ENCODE measurements around the gene NTM.

NTM gene

GRCh38 chr11:132137289-132137980 is 767.0 kb downstream of the NTM start:
- DNase-seq, result no peak

DNA sequence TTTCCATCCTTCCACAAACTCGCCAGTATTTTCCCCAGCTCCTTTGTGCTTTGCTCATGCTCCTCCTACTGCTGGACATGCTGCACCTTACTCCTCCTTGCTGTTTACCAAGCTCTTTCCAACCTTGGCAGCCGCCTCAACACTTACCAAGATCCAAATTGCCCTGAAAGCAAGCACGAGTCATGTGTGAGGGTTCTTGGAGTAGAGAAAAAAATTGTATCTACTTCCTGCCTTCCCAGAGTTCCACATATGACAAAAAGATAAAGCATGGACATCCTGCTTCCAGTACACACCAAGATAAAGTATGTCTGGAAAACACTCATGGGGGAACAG is 767.5 kb downstream of the NTM start:
- DNase-seq, result no peak

GRCh38 chr11:132139181-132139580 is 768.8 kb downstream of the NTM start:
- no peak for DNase-seq

- DNase-seq, result no peak
These were observed 769.6 kb downstream of the NTM start for GRCh38 chr11:132140056-132140455.

DNA sequence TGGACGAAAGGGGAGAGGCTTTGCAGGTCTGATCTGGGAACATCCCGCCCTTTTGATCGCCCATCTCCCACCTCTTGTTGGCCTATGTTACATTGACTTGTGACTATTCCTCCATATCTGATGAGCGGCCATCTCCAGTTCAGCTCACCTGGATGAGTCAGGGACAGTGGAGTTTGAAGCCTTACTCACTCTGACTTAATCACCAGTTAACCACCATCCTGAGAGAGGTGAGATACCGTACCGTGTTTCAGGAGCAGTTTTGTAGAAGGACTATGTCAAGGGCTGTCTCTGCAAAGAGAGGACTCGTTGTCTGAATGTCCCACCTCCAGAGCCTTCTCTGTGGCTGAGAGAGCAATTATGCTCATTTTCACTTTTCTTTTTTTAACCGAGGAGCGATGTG is 771.7 kb downstream of the NTM start:
- no peak for DNase-seq

DNA sequence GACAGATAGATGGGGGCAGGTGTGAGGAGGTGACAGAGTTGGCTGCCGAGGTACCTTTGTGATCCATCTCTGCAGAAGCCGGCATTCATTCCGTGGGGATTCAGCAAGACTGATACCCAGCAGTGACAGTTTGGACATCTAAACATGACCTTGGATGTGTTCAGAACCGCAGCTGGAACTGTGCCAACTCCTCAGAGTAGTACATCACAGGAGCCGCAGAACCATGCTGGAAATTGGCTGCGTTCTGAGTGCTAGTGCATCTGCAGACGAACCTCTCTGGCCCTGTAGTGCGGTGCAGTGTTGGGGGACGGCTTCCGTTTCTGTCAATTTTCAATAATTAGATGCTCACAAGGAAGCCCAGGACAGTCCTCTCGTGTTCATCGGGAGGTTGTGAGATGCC is 772.1 kb downstream of the NTM start:
- no peak for DNase-seq

- no peak for DNase-seq
These were observed 777.0 kb downstream of the NTM start for GRCh38 chr11:132147464-132147863.

GRCh38 chr11:132154781-132155180 is 784.4 kb downstream of the NTM start:
- no peak for DNase-seq

- DNase-seq, result no peak
These were observed 787.7 kb downstream of the NTM start for GRCh38 chr11:132158091-132158490.

DNA sequence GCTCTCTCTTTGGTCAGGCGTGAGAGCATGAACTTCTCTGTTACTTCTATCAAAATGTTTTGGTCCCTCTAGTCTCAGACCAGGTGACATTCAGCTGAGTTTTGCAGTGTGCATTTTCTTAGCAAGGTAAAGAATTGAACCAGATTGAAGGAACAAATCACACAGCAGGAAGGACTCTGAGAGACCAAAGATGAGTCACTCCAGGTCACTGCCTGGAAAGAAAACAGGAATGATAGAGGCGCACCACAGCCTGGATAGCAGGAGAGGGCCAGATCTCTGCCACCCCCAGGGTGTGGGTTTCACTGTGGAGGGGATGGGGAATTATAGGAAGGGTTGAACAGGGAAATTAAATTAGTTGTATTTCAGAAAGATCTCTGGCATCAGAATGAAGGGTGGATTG is 788.3 kb downstream of the NTM start:
- DNase-seq, result no peak

DNA sequence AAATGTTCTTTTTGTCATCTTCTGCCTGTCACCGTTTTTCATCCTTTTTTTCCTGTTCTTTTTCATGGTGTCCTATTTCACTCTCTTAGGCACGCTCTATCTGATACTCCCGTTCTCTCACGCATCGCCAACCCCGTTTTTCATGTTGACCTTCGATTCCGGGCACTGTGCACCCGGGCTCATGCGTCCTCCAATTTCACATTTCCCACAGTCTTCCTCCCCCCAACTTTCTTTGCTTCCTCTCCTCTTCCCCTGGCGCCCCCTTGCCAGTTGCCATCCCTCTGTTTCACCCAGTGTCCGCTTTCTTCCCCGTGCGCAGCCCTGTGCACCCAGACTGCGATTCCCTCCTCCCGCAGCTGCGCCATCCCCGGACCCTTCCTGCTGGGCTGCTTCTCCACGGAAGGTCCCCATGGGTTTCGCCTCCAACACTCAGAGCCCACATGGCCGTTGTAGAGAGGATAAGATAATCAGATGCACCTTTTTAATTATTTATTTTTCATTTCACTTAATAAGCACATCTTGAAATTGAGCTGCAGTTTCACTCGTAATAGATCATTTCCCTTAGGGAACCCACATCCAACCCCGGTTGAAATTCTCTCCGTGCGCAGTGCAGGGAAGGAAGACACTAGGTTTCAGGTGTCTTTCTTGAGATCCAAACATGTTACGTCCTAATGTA is 791.1 kb downstream of the NTM start:
- no peak for DNase-seq

- DNase-seq, result no peak
These were observed 798.0 kb downstream of the NTM start for GRCh38 chr11:132168344-132168981.

DNA sequence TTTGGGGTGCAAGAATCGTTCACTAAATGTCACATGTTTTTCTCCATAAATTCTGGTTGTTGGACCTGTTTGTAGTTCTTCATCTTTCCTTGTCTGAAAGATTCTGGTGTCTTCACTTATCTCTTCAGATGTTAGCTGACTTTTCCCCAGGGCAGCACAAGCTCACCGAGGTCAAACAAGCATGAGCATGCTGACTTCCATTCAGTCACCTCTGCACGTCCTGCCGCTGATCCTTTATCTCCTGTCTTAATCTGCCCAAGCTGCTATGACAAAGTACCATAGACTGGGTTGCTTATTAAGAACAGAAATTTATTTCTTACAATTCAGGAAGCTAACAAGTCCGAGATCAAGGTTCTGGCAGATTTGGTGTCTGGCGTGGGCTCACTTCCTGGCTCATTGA is 800.6 kb downstream of the NTM start:
- no peak for DNase-seq

GRCh38 chr11:132174362-132175255 is 804.2 kb downstream of the NTM start:
- no peak for DNase-seq

DNA sequence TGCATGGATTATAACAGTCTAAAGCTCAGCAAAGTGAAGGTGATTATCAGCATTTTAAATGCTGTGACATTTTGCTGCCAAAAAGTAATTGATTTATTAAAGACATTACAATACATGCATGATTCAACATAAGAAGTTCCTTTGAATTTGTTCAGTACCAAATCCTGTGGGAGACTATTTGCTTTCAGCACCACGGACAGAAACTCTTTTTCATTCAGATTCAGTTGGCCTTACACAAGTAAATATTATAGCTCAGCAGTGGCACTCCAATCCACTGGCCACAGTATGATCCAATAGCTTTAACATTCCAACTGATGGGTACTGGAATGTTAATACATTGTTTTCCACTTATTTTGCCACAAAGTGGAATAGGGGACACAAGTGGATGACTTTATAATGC is 806.7 kb downstream of the NTM start:
- no peak for DNase-seq

DNA sequence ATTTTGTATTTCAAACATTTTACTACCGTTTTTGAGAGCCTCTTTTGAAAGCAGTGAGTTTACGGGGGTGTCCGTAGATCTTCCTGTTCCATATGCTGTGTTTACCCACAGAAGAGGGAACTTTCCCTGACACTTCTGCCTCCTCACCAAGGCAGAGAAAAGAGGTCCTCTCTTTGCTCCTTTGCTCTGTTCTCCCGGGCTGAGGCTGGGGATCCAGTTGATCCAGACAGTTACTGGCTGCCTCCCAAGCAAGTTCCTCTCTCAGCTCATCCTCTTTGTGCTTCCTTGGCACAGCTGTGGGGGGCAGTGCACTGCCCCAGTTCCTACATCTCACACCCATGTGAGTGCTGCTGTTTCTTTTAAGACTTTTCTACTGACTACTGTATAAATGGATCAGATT is 813.7 kb downstream of the NTM start:
- no peak for DNase-seq

GRCh38 chr11:132185726-132186592 is 815.5 kb downstream of the NTM start:
- DNase-seq, result no peak

DNA sequence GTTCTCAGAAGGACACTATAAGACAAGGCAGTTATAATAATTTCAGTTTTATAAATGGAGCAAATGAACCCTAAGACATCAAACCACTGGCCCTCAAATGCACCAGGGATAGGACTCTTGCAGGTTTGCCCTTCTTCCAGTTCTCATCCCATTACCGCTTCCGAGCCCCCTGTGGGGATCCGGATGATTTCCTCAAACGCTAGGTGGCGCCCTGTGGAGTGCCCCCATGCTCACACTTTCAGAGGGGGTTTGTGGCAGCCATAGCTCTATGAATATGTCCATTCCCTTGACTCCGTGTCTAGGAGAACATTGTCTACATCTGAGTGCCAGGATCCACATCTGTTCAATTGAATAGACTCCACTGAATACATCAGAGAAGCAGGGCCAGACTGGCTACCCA is 816.3 kb downstream of the NTM start:
- no peak for DNase-seq

DNA sequence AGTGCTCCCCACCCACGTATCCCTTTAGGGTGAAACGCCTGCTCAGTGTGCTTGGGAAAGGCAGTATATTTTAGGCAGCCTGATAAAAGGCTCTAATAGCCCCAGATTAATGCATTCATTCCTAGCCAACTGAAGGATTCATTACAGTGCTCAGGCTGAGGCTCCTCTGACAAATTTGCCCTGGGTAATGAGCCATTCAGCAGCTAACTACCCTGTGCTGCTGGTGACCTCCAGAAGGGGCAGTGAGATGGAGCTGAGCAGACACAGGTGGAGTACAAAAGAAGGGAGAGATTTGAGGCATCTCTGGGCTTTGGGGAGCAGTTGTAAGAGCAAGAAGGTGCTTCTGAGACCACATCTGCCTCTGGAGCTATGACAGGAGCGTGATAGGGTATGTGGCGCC is 817.0 kb downstream of the NTM start:
- DNase-seq, result no peak

DNA sequence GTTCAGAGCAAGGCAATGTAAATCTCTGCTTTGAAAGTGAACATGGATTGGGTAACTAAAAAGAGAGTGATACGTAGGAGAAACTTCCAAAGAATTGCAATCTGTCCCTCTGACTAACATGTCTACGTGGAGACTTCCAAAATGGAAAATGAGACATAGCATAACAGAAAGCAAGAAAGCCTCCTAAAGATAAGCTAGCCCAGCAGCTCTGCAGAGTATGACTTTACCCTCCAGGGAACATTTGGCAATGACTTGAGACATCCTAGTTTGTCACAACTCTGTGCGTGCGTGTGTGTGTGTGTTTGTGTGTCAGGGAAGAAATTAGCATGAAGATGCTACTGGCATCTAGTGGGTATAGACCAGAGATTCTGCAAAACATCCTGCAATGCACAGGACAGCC is 817.4 kb downstream of the NTM start:
- DNase-seq, result no peak

- DNase-seq, result no peak
These were observed 826.5 kb downstream of the NTM start for GRCh38 chr11:132196928-132197327.

GRCh38 chr11:132200353-132200936 is 830.0 kb downstream of the NTM start:
- DNase-seq, result no peak

Data from left hindlimb (tissue), 1 donor.